ENCODE measurements around the gene DOP1A.

GRCh38 chr6:83125425-83125824 is 58.0 kb downstream of the DOP1A start:
- TF ChIP-seq, protein P1, sequence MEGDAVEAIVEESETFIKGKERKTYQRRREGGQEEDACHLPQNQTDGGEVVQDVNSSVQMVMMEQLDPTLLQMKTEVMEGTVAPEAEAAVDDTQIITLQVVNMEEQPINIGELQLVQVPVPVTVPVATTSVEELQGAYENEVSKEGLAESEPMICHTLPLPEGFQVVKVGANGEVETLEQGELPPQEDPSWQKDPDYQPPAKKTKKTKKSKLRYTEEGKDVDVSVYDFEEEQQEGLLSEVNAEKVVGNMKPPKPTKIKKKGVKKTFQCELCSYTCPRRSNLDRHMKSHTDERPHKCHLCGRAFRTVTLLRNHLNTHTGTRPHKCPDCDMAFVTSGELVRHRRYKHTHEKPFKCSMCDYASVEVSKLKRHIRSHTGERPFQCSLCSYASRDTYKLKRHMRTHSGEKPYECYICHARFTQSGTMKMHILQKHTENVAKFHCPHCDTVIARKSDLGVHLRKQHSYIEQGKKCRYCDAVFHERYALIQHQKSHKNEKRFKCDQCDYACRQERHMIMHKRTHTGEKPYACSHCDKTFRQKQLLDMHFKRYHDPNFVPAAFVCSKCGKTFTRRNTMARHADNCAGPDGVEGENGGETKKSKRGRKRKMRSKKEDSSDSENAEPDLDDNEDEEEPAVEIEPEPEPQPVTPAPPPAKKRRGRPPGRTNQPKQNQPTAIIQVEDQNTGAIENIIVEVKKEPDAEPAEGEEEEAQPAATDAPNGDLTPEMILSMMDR (IDR thresholded peaks at IDR 0.05), result no peak
- no peak for TF ChIP-seq EP300 (IDR thresholded peaks at IDR 0.05)
- TF ChIP-seq POLR2AphosphoS5 (IDR thresholded peaks at IDR 0.05), result no peak

Measured in gastroesophageal sphincter (tissue), 3 donors.